A673 (cell line): Measurements from ENCODE around the gene ABI3BP.

Source experiments
- CTCF ChIP-seq: fragments of 300-800, 200-600 bp; sonication (generic); conservative IDR thresholded peaks from 2 replicates; pipeline ENCODE4 v1.5.1; 2017; ENCODE audit warnings: low read depth, mild to moderate bottlenecking, antibody characterized with exemption, low read length, moderate library complexity, mixed read lengths
- EZH2 ChIP-seq: fragments of 200-600 bp; sonication (generic); IDR thresholded peaks from 2 replicates; pipeline ENCODE4 v1.6.1; 2017; ENCODE audit warnings: borderline replicate concordance, low read depth, mild to moderate bottlenecking, mixed read lengths, antibody characterized with exemption, low read length; ENCODE audit not compliant: poor library complexity, severe bottlenecking

DNA sequence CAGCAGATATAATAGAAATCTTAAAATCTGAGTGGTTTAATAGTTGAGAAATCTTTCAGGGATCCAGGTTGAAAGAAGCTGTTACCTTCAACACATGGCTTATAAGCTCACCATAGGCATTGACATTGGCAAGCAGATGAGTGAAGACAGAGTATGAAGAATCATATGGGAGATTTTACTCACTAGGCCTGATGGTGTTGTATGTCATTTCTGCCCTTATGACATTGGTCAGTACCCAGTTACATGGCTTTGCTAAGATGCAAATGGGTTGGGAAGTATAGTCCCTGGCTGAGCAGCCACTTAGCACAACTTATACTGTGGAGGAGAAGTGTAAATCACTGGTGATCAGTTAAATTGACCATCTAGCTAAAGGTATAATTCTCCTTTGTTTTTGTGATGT lies 278.0 kb downstream of the ABI3BP start:
- TF ChIP-seq CTCF (no peak), EZH2 (no peak)
